Measurements from ENCODE around the gene TGFBR2. TPM values are rescaled to one million over a fixed set of nuclear protein-coding genes. Genes with fewer than 3 reads are reported as not detected.

Gene TGFBR2
- total RNA-seq, 1 donor from 2014 or later, result 289 TPM

- no peak for TF ChIP-seq CTCF (IDR thresholded peaks at IDR 0.05)
- intact Hi-C loops (cut with DNase I), result no loop called here
- Histone ChIP-seq H3K4me3 (no peak overlapping the region), H3K9me3 (peaks cover 5% of the 10 kb centered on the region), H3K27ac (no peak overlapping the region), H3K27me3 (ENCODE audit: low read depth) (no peaks in the 10 kb centered on the region), H3K36me3 (peaks cover 21% of the 10 kb centered on the region), H3K4me1 (peaks cover 7% of the 10 kb centered on the region)
- ATAC-seq (no peak), DNase-seq (no peak)
Measured at GRCh38 chr3:30699927-30700326, 93.5 kb downstream of the TGFBR2 start.

DNA sequence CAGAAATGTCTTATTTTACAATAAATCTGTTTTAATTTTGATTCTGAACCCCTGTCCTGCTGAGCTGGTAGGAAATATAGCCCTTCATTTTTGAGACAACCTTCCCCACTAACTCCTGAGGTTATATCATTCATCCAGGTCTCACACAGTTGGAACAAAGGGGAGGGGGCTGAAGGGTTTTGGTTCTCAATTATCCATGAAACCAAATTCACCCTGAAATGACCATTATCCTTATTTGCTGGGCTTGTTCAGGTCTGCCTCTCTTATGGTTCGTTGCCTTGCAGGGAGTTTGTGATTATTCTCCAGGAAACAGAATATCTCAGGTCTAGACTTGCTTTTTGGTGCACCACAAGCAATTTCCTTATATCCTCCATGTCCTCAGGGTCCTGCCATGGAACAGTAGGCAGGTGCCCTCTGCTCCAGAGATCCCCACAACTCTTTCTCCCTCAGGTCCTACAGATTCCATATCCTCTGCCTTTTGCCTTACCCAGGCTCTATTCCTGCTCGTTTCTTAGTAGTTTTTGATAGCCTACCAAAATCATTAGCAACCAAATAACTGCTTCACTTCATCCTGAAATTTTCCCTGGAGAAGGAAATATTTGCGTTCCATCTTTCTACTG, 94.4 kb downstream of the TGFBR2 start:
- intact Hi-C loops (cut with DNase I), result no loop called here
- H3K36me3 ChIP-seq, result peaks cover 12% of the 10 kb centered on the region
- no peak for TF ChIP-seq CTCF (IDR thresholded peaks at IDR 0.05)
- H3K4me3 ChIP-seq, result no peak overlapping the region
- no peaks in the 10 kb centered on the region for H3K27me3 ChIP-seq (ENCODE audit: low read depth)
- H3K9me3 ChIP-seq, result peaks cover 5% of the 10 kb centered on the region
- H3K27ac ChIP-seq, result no peak overlapping the region
- DNase-seq (no peak), ATAC-seq (no peak)
- peaks cover 12% of the 10 kb centered on the region for H3K4me1 ChIP-seq

- no peak for TF ChIP-seq CTCF (IDR thresholded peaks at IDR 0.05)
- Histone ChIP-seq H3K4me1 (peaks cover 5% of the 10 kb centered on the region), H3K27me3 (ENCODE audit: low read depth) (no peaks in the 10 kb centered on the region), H3K4me3 (no peak overlapping the region), H3K27ac (no peak overlapping the region), H3K36me3 (no peaks in the 10 kb centered on the region), H3K9me3 (peaks cover 5% of the 10 kb centered on the region)
- intact Hi-C loops (cut with DNase I), result no loop called here
- no peak for DNase-seq
- no peak for ATAC-seq
Measured at GRCh38 chr3:30702038-30702827, 95.8 kb downstream of the TGFBR2 start.

DNA sequence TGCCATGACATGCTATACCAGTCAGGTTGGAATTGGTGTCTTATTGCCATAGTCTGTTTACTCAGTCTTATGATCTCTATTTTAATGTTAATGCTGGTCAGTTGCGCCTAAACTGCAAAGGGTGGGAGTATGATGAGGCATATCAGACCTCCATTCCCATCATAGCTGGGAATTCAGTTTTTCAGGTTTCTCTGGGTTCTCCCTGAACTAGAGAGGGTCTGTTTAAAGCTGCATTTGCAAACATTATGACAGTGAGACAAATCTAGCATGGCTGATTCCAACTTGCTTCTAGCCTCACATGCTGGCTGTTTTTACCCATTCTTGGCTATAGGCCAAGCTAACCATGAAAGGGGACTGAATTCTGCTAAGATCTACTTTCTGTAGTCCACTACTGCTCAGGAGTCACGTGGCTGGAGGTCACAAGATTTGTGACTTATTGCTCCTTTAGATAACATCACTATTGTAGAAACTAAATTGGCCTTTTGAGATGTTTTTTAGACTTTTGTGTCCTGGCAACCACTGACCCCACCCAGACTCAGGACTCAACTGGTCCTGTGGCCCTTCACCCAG, 96.5 kb downstream of the TGFBR2 start:
- TF ChIP-seq CTCF (IDR thresholded peaks at IDR 0.05), result no peak
- Histone ChIP-seq H3K27ac (no peak overlapping the region), H3K36me3 (no peaks in the 10 kb centered on the region), H3K9me3 (peaks cover 5% of the 10 kb centered on the region), H3K27me3 (ENCODE audit: low read depth) (no peaks in the 10 kb centered on the region), H3K4me3 (no peak overlapping the region), H3K4me1 (peaks cover 5% of the 10 kb centered on the region)
- ATAC-seq, result no peak
- no peak for DNase-seq
- intact Hi-C loops (cut with DNase I), result no loop called here

DNA sequence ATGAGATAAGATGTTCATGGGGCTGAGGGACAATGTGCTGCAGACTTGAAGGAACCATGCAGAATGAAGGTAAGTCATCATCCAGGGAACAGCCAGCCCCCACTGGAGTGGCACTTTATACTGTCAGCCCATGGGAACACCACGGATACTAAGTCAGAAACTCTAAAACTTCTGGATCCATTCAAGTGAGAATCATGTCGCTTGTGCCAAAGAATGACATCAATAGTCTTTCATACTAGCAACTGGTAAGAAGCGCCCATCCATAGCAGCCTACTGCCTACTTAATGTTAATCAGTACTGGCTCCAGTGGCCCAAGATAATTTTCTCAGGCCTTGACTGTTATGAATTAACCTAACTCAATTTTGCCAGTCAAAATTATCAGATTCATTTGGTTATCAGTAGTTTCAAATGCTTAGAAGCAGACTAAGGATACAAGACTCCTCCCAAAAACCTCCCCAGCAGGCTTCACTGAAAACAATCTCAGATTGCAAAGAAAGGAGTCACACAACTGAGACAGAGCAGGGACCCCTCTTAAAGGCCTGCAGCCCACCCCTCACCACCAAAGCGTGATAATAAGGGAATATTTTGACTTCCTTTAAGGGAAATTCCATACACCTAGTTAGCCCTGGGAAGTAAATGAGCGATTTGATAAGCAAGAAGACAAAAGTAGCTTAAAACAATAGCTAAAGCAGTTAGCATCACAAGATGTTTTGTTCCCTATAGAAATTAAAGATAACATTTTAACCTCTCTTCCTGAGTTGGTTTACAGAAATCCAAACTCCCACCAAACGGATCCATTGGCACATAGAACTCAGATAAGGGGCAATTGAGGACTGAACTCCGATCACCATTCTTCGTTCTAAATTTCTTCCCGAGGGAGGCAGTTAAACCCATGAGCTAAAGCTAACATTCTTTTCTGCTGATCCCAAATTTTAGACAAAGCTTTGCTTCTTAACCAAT, 98.8 kb downstream of the TGFBR2 start:
- H3K9me3 ChIP-seq, result peaks cover 5% of the 10 kb centered on the region
- H3K36me3 ChIP-seq, result no peaks in the 10 kb centered on the region
- intact Hi-C loops (cut with DNase I), result no loop called here
- H3K4me3 ChIP-seq, result no peak overlapping the region
- no peak overlapping the region for H3K27ac ChIP-seq
- ATAC-seq (peak in 1 of 2 donors; percentile 38), DNase-seq (no peak)
- no peak for TF ChIP-seq CTCF (IDR thresholded peaks at IDR 0.05)
- no peaks in the 10 kb centered on the region for H3K27me3 ChIP-seq (ENCODE audit: low read depth)
- peaks cover 5% of the 10 kb centered on the region for H3K4me1 ChIP-seq

Data from lower lobe of right lung (tissue), 2 donors.